Lower lobe of right lung (tissue), 2 donors: ENCODE measurements around the gene NTMT2. TPM values are rescaled to one million over a fixed set of nuclear protein-coding genes. Genes with fewer than 3 reads are reported as not detected.
"Not testable (repeated sequence)": the region's sequence is repeated elsewhere in the genome, so short reads cannot be mapped to it uniquely, and the experiment has no call there.

Experiments
- ATAC-seq, 2 donors: fragments of 200-7000 bp; cut with Tn5 transposase; one replicate each; pipeline ENCODE4 v1.9.1; 2020 to 2022; ENCODE audit warnings: mild to moderate bottlenecking in 2 of 2, moderate library complexity in 2 of 2
- DNase-seq: peaks from one replicate; pipeline ENCODE4 v3.0.0-alpha.2; 2020
- H3K27ac ChIP-seq: fragments of 200-600 bp; one replicate; pipeline ENCODE4 v1.8.0; 2022
- H3K27me3 ChIP-seq: fragments of 200-600 bp; one replicate; pipeline ENCODE4 v1.8.0; 2022; ENCODE audit warnings: low read depth
- H3K36me3 ChIP-seq: fragments of 200-600 bp; one replicate; pipeline ENCODE4 v1.8.0; 2022; ENCODE audit warnings: mild to moderate bottlenecking
- H3K4me1 ChIP-seq: fragments of 200-600 bp; one replicate; pipeline ENCODE4 v1.8.0; 2022
- H3K4me3 ChIP-seq: fragments of 200-600 bp; one replicate; pipeline ENCODE4 v1.8.0; 2022; ENCODE audit warnings: mild to moderate bottlenecking
- H3K9me3 ChIP-seq: fragments of 200-600 bp; one replicate; pipeline ENCODE4 v1.8.0; 2022
- intact Hi-C: fragments of 100-400 bp; cut with DNase I; formaldehyde crosslinking; loops from one replicate; pipeline ENCODE4 v1.11.0; 2022
- long read RNA-seq: library from polyadenylated mRNA; unstranded; transcript quantifications from one replicate; pipeline ENCODE4 v2.0.0, GENCODE V29; 2021
- total RNA-seq: library from RNA; stranded (reverse); fragmentation: NEBNext Ultra II Directional; extraction: Animal tissue kit (Norgen Biotek cat#: 25700); gene quantifications from one replicate; pipeline ENCODE4 v1.2.1, GENCODE V29; 2021
- TF ChIP-seq, protein P1 (sequence below): fragments of 200-600 bp; IDR thresholded peaks from one replicate; pipeline ENCODE4 v1.8.0; 2022; ENCODE audit warnings: antibody characterized with exemption, mild to moderate bottlenecking
- donor health status: DM: no; HTN: yes; CAD: no; lungs with severe emphysema.

Gene NTMT2
- not detected for total RNA-seq
- long read RNA-seq = 0 reads

DNA sequence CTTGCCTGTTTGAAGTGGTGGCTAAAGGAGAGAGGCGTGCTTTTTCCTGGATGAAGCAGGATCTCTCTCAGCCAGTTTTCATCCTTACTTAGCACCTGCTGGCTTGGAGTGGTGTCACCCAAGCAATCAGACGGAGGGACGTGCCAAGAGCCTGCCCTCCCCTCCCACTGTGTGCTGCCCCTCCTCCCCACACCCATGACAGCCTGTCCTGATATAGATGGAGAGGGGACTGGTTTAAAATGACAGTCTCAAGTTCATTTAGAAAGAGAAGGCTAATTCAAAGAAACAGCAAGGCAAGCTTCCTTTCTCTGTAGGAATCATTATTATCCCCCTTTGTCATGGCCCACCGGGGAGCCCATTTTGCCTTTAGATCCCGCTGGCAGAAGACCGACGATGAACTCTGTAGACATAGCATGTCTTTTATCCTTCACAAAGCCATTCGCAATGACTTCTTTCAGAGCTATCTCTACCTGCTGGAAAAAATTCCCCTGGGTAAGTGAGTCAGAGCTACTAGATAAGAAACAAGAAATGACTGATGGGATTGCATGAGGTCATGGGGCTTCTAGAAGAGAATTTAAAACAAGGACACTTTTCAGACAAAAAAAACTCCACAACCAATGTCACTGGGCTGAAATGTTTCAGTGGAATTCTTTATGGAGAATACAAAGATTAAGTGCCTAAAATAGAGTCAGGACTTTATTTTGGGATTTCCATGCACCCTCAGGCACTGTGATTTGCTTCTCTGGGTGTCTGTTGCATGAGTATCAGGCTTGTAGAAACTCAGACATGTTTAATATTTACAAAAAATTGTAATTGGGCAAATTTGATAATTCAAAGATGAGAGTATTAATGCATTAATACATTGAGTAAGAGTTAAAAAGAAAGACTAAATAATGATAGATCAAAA, at the start of gene NTMT2:
Gene NTMT2, plus strand, starts transcription at position 190 of the 907 bp plus-strand sequence. Its CDS starts 149 bp downstream, at position 339.
- Histone ChIP-seq H3K36me3 (no peaks in the 10 kb centered on the region), H3K27ac (no peak within 1 kb of the TSS), H3K4me3 (no peak within 1 kb of the TSS), H3K4me1 (no peaks in the 10 kb centered on the region), H3K9me3 (no peaks in the 10 kb centered on the region), H3K27me3 (no peaks in the 10 kb centered on the region)
- ATAC-seq (no peak), DNase-seq (no peak)
- intact Hi-C loops = no loop called here
- TF ChIP-seq, protein P1, sequence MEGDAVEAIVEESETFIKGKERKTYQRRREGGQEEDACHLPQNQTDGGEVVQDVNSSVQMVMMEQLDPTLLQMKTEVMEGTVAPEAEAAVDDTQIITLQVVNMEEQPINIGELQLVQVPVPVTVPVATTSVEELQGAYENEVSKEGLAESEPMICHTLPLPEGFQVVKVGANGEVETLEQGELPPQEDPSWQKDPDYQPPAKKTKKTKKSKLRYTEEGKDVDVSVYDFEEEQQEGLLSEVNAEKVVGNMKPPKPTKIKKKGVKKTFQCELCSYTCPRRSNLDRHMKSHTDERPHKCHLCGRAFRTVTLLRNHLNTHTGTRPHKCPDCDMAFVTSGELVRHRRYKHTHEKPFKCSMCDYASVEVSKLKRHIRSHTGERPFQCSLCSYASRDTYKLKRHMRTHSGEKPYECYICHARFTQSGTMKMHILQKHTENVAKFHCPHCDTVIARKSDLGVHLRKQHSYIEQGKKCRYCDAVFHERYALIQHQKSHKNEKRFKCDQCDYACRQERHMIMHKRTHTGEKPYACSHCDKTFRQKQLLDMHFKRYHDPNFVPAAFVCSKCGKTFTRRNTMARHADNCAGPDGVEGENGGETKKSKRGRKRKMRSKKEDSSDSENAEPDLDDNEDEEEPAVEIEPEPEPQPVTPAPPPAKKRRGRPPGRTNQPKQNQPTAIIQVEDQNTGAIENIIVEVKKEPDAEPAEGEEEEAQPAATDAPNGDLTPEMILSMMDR = no peak

DNA sequence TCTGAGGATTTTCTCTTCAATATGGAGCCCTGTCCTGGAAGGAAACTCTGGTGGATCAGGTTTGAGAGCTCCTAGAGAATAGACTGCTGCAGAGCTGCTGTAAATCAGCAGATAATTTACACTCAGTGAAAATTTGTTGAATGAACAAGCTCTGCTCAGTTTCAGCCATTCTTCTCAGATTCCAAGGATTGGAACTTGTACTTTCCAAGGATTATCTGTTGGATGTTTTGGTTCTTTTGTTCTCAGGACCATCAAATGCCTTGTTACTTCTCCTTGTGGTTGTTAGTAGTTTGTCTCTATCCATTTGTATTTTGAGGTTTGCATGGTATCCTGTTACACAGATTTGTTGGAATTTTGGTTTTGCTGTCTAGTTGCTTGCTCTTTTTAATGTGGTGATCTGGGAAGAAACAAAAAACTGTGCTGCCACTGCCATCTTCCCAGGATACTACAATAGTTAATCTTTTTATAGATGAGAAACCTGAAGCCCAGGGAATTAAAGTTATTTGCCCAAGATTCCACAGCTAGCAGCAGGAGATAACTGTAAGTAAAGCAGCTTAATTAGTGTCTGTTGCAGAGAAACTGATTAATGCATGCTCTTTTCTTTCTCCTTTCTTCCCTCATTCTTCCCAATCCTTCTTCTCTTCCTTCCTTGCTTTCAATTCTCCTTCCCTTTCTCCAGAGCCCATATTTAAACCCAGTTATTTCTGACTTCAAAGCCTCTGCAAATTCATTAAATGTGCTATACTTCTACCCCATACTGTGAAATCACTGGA, 49.6 kb upstream of the NTMT2 start:
- TF ChIP-seq, protein P1 = no peak
- Histone ChIP-seq H3K27ac (no peak overlapping the region), H3K4me1 (no peaks in the 10 kb centered on the region), H3K4me3 (no peak overlapping the region), H3K36me3 (no peaks in the 10 kb centered on the region), H3K27me3 (no peaks in the 10 kb centered on the region), H3K9me3 (no peaks in the 10 kb centered on the region)
- ATAC-seq = no peak
- intact Hi-C loops = no loop called here
- DNase-seq = no peak

DNA sequence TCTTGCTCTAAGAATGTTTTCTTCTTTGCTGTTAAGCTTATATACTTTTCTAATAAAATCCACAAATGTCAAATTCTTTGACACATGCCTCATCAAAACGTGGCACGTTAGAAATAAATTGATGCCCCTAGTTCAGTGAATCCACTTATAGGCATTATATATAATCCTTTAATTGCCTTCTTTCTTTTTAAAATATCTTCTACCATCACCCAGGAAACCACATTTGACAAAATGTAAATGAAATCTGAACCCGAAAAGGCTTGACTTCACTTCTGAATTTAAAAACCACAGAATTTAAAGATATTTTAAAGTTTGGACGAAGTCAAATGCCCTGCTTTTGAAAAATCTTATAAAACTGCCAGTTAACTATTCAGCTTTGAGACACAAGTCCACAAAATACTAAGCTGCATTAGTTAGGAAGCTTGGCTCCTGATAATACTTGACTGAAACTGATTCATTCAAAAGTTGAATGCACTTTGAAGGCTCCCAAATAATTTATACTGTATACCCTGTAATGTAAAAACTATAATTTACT, 48.9 kb upstream of the NTMT2 start:
- Histone ChIP-seq H3K9me3 (no peaks in the 10 kb centered on the region), H3K4me3 (no peak overlapping the region), H3K27me3 (no peaks in the 10 kb centered on the region), H3K36me3 (no peaks in the 10 kb centered on the region), H3K27ac (no peak overlapping the region), H3K4me1 (no peaks in the 10 kb centered on the region)
- ATAC-seq (no peak), DNase-seq (no peak)
- TF ChIP-seq, protein P1 = no peak
- intact Hi-C loops = no loop called here

DNA sequence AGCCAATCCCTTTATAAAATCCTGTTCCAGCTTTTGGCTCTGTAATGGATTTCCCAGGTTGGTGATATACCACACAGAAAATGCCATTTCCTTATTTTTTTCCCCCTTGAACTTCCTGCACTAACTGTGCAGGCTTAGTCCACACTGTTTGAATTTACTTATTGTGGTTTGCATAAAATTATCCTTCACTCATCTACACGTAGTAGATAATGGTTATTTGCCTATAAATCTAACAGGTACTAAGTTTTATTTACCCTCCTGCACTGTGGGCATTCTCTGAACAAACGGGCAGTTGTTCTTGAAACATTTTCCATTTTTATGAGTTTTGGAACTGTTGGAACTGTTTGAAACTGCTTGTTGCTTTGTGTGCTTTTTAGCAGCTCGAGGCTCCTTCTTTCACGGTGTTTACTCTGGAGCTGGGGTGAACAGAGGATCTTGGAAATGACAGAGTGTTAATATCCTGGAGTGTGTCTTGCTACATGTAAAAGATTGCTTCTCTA, 48.3 kb upstream of the NTMT2 start:
- H3K4me1 ChIP-seq = no peaks in the 10 kb centered on the region
- DNase-seq (no peak), ATAC-seq (no peak)
- no peak overlapping the region for H3K27ac ChIP-seq
- H3K27me3 ChIP-seq = no peaks in the 10 kb centered on the region
- no peaks in the 10 kb centered on the region for H3K9me3 ChIP-seq
- TF ChIP-seq, protein P1 = no peak
- H3K4me3 ChIP-seq = no peak overlapping the region
- no peaks in the 10 kb centered on the region for H3K36me3 ChIP-seq
- intact Hi-C loops = no loop called here

DNA sequence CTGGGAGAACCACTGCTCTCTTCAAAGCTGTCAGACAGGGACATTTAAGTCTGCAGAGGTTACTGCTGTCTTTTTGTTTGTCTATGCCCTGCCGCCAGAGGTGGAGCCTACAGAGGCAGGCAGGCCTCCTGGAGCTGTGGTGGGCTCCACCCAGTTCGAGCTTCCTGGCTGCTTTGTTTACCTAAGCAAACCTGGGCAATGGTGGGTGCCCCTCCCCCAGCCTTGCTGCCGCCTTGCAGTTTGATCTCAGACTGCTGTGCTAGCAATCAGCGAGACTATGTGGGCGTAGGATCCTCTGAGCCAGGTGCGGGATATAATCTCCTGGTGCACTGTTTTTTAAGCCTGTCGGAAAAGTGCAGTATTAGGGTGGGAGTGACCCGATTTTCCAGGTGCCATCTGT, 32.6 kb upstream of the NTMT2 start:
- ATAC-seq, H3K4me1 ChIP-seq, H3K9me3 ChIP-seq, DNase-seq, H3K36me3 ChIP-seq, H3K27me3 ChIP-seq, H3K4me3 ChIP-seq, H3K27ac ChIP-seq, intact Hi-C loops: not testable (repeated sequence)
